Esophagus squamous epithelium (tissue), 4 donors: ENCODE data around the gene MED15.

Experiments used
- POLR2A ChIP-seq, 4 donors: fragments of 450-650 bp; IDR thresholded peaks; one replicate each; pipeline ENCODE4 v1.6.1; 2017; ENCODE audit warnings: antibody characterized with exemption in 4 of 4, mild to moderate bottlenecking in 4 of 4, moderate library complexity in 3 of 4
- TF ChIP-seq, protein P1 (sequence below), 6 experiments: fragments of 450-650 bp in 4 of 6; fragments of 200-600 bp in 2 of 6; sonication (generic) in 2 of 6; IDR thresholded peaks; one replicate each; pipeline ENCODE4 v1.5.1; 2016 to 2019; ENCODE audit warnings: antibody characterized with exemption in 6 of 6, mild to moderate bottlenecking in 4 of 6, moderate library complexity in 4 of 6

GRCh38 chr22:20606784-20607128, 99.3 kb downstream of the MED15 start:
- TF ChIP-seq, protein P1, sequence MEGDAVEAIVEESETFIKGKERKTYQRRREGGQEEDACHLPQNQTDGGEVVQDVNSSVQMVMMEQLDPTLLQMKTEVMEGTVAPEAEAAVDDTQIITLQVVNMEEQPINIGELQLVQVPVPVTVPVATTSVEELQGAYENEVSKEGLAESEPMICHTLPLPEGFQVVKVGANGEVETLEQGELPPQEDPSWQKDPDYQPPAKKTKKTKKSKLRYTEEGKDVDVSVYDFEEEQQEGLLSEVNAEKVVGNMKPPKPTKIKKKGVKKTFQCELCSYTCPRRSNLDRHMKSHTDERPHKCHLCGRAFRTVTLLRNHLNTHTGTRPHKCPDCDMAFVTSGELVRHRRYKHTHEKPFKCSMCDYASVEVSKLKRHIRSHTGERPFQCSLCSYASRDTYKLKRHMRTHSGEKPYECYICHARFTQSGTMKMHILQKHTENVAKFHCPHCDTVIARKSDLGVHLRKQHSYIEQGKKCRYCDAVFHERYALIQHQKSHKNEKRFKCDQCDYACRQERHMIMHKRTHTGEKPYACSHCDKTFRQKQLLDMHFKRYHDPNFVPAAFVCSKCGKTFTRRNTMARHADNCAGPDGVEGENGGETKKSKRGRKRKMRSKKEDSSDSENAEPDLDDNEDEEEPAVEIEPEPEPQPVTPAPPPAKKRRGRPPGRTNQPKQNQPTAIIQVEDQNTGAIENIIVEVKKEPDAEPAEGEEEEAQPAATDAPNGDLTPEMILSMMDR (IDR thresholded peaks at IDR 0.05), result no peak
- no peak for TF ChIP-seq POLR2A (IDR thresholded peaks at IDR 0.05)
